ENCODE results near the gene DLGAP4.
"Not testable (repeated sequence)": the region's sequence is repeated elsewhere in the genome, so short reads cannot be mapped to it uniquely, and the experiment has no call there.

Gene DLGAP4

DNA sequence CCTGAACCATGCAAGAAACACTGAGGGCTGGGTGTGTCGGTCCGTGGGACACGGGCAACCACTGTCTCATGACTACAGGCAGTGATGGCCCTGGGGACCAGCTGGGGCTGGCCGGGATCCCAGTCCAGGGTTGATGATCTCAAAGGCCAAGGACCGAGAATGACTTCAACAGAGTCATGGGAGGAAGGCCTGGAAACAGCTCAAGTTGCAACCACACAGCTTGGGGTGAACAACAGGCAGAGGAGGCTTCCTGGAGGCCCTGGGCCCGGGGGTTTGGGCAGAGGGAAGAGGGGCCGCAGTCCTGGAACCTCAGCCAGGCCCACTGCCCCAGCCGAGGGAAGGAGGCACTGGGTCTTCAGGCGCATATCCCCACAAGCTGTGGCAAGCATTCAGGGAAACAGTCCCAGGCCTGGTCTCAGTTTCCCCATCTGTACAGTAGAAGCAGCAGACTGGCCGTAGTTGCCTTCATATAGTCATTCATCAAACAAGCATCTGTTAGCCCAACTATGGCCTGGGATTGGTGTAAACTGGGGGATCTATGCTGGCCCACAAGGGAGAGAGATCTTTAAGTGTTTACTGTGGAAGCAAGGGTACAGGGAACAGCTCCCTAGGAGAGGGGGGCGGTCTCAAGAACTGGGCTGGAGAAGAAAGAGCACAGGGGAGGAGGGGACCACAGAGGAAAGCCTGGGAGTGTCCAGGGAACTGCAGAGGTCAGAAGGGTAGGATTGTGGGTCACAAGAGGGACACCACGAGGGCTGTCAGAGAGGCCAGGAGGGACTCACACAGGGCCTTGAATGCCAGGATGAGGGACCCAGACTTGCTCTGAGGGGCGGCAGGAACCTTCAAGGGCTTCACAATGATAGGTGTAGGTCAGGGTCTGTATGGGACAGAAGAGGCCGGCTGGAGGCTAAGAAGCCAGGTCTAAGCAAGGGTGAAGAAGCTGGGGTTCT lies 237.3 kb downstream of the DLGAP4 start:
- DNase-seq: no peak

- DNase-seq: no peak
Observed at GRCh38 chr20:36544134-36545018, 238.2 kb downstream of the DLGAP4 start.

DNA sequence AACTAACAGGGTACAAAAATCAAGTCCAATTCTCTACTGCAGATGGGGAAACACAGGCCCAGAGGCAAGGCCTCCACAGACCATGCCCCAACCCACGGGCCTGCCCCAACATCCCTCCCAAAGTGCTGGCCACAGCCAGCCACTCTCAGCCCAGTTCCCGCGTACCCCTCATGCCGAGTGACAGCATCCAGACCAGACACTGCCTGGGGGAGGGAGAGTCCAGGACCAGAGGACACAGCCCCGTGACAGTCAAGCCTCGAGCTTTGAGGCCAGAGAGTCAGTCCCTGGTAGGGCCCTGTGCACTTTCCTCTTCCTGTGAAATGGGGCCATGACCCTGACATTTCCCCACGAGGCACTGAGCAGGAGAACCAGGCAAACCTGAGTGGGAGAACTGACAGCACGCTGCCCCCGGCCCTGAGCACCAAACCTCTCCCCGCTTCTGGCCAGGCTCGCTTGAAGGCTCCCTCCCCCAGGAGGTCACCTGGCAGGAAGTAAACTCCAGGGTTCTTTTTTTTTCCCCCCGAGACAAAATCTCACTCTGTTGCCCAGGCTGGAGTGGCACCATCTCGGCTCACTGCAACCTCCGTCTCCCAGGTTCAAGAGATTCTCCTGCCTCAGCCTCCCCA lies 240.1 kb downstream of the DLGAP4 start:
- DNase-seq: no peak

GRCh38 chr20:36547186-36548005 lies 241.3 kb downstream of the DLGAP4 start:
- no peak for DNase-seq

GRCh38 chr20:36548006-36548315 lies 241.8 kb downstream of the DLGAP4 start:
- DNase-seq: no peak

DNA sequence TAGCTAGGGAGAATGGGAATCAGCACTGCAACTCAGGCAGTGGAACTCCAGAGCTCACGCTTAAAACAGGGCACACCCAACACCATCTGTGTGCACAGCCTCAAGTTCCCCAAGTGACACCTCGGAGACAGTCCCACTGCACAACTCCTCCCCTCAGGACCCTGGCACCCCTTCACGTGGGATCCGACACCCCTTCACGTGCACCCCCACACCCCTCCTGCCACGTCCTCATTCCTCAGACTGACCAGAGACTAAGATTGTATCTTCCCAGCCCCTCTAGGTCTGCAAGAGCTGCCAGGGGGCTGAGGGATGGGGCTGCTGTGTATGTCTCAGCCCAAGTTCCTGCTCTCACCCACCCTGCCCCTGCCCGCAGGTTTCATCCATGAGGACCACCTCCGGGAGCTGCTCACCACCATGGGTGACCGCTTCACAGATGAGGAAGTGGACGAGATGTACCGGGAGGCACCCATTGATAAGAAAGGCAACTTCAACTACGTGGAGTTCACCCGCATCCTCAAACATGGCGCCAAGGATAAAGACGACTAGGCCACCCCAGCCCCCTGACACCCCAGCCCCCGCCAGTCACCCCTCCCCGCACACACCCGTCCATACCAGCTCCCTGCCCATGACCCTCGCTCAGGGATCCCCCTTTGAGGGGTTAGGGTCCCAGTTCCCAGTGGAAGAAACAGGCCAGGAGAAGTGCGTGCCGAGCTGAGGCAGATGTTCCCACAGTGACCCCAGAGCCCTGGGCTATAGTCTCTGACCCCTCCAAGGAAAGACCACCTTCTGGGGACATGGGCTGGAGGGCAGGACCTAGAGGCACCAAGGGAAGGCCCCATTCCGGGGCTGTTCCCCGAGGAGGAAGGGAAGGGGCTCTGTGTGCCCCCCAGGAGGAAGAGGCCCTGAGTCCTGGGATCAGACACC lies 242.8 kb downstream of the DLGAP4 start:
- no peak for DNase-seq

- no peak for DNase-seq
Observed at GRCh38 chr20:36549628-36549941, 243.4 kb downstream of the DLGAP4 start.

GRCh38 chr20:36549942-36550789 lies 244.0 kb downstream of the DLGAP4 start:
- DNase-seq: no peak

- no peak for DNase-seq
Observed at GRCh38 chr20:36550790-36551299, 244.7 kb downstream of the DLGAP4 start.

GRCh38 chr20:36555248-36555647 lies 249.1 kb downstream of the DLGAP4 start:
- no peak for DNase-seq

DNA sequence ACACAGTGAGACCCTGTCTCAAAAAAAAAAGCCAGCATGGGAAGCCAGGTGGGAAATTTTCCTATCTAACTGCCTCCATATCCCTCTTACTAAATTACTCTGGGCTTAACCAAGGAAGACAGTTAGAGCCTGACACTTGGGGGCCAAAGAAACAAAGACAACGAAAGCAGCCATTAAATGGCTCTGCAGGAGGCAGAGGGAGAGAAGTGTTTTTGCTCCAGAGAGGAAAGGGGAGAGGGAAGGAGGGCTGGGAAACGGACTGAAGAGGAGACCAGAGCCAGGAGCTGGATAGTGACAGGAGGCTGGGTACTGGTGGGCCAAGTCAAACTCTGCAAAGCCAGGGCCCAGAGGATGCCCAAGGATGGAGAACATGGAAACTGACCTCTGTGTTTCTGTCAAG lies 256.6 kb downstream of the DLGAP4 start:
- no peak for DNase-seq

DNA sequence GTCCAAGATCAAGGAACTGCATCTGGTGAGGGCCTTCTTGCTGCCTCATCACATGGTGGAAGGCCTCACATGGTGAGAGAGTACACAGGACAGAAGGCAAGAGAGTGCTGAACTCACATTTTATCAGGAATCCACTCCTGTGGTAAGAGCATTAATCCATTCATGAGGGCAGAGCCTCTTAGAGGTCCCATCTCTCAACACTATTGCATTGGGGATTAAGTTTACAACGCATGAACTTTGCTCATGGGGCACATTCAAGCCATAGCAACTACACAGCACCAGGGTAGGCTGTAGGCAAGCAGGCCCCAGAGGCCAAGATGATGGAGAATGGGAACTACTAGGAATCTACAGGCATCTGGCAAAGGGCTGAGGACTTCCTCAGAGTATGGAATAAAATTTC lies 257.2 kb downstream of the DLGAP4 start:
- no peak for DNase-seq

DNA sequence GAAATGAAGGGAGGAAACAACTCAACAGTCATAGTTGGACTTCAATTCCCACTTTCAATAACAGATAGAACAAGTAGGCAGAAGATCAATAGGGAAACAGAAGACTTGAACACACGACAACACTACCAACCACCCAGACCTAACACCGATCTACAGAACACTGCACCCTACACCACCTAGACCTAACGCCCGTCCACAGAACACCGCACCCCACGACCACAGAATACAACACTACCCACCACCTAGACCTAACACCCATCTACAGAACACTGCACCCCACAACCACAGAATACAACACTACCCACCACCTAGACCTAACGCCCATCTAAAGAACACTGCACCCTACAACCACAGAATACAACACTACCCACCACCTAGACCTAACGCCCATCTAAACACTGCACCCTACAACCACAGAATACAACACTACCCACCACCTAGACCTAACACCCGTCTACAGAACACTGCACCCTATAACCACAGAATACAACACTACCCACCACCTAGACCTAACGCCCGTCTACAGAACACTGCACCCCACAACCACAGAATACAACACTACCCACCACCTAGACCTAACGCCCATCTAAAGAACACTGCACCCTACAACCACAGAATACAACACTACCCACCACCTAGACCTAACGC lies 258.1 kb downstream of the DLGAP4 start:
- not testable (repeated sequence) for DNase-seq

GRCh38 chr20:36564726-36565121 lies 258.6 kb downstream of the DLGAP4 start:
- not testable (repeated sequence) for DNase-seq

DNA sequence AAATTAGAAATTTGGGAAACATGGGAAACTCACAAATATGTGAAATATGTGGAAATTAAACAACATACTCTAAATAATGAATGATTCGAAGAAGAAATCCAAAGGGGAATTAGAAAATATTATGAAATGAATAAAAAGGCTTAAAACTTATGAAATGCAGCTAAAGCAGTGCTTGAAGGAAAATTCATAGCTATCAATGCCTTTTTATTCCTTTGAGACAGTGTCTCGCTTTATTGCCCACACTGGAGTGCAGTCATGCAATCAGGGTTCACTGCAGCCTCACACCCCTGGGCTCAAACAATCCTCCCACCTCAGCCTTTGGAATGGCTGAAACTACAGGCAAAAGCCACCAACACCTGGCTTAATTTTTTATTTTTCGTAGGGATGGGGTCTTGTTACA lies 259.4 kb downstream of the DLGAP4 start:
- no peak for DNase-seq

GRCh38 chr20:36569847-36570429 lies 263.8 kb downstream of the DLGAP4 start:
- peak; percentile 37 for DNase-seq

DNA sequence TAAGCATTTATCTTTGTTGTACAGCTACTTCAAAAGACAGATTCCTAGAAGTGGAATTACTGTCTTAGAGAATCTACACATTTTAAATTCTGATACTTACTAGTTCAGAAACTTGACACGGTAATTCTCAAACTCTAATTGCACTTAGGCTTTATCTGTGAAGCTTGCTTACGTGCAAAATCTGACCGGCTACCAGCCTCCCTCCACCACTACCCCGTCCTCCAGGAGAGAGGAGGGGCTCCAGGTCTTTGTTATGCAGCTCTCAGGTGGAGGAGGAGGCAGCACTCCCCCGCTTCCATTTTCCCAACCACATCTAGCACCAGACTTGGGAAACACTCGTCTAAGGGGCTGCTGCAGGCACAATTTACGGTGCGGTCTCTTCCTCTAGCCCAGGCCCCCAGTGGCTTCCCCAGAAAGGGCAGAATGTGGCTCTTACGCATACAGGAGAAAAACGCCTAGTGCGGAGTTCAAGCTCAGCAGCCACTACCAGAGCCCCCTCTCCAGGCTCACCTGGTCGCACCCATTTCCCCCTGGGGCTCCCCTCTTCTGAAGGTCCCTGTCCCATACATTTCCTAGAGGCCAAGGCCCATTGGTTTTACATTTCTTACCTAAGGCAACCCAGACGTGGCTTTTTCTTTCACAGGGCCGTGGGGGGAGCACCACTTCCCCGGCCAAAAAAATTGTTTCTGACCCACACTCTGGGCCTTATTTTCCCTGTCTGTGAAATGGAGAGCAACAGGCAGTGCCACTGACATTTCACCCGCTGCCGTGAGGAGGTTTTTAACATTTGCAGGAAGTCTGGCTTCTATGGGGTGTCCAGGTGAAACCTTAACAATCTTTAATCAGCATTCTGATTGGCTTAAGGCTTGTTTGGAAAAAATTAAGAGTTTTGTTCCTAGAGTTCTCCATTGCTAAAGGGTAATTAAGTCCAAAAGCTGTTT lies 265.7 kb downstream of the DLGAP4 start:
- DNase-seq: no peak

GRCh38 chr20:36572701-36573102 lies 266.6 kb downstream of the DLGAP4 start:
- no peak for DNase-seq
